Endothelial cell of umbilical vein (primary cell): ENCODE data around the gene PDE4C. TPM values are rescaled to one million over a fixed set of nuclear protein-coding genes. Genes with fewer than 3 reads are reported as not detected.

Experiments used
- BruUV-seq: library from RNA; stranded (reverse); fragments of 400-500 nt; replicated peaks from 2 replicates; lab custom pipeline; 2021; lab: Mats Ljungman, UMichigan
- CTCF ChIA-PET: fragments of 300-600, 350-600 bp; sonication (Branson Sonifier 250); formaldehyde crosslinking; loops from one replicate; lab custom pipeline; 2021; ENCODE audit warnings: antibody characterized with exemption, inconsistent platforms; lab: Charles Lee
- POLR2A ChIA-PET: fragments of 300-600, 350-600 bp; sonication (Branson Sonifier 250); formaldehyde crosslinking; loops from one replicate; lab custom pipeline; 2021; ENCODE audit warnings: antibody characterized with exemption, inconsistent platforms; lab: Charles Lee
- DNase-seq: peaks from one replicate; pipeline ENCODE4 v3.0.0-alpha.2; 2011; ENCODE audit warnings: low read depth, low spot score
- FAIRE-seq: peaks from 2 replicates; lab custom pipeline; 2011; peaks lifted over from hg19 to GRCh38; lab: Jason Lieb, UNC
- H2AFZ ChIP-seq: 2 replicates; pipeline ENCODE4 v1.6.0; 2012; ENCODE audit warnings: low read depth, low read length, control low read depth, inconsistent platforms
- H3K27ac ChIP-seq: 2 replicates; pipeline ENCODE4 v1.5.1; 2011; ENCODE audit warnings: low read depth, mild to moderate bottlenecking, control low read depth, low read length, moderate library complexity; ENCODE audit not compliant: insufficient read depth
- H3K27me3 ChIP-seq, 2 experiments: 2 replicates each; pipeline versions ENCODE4 v1.6.0 to v1.6.1; 2011; ENCODE audit warnings: low read length in 2 of 2, mixed read lengths in 1 of 2; ENCODE audit not compliant: control insufficient read depth in 2 of 2, insufficient read depth in 2 of 2
- H3K36me3 ChIP-seq, 2 experiments: 2 replicates in 1 of 2; 3 replicates in 1 of 2; pipeline ENCODE4 v1.5.1; 2011; ENCODE audit warnings: low read length in 2 of 2, mild to moderate bottlenecking in 1 of 2, moderate library complexity in 1 of 2; ENCODE audit not compliant: control insufficient read depth in 2 of 2, insufficient read depth in 2 of 2; ENCODE audit errors: extremely low read depth in 1 of 2
- H3K4me1 ChIP-seq: 3 replicates; pipeline ENCODE4 v1.5.1; 2011; ENCODE audit warnings: mild to moderate bottlenecking, low read length; ENCODE audit not compliant: control insufficient read depth, insufficient read depth; ENCODE audit errors: extremely low read depth
- H3K4me2 ChIP-seq: 2 replicates; pipeline ENCODE4 v1.6.1; 2011; ENCODE audit warnings: low read length, control low read depth, mixed read lengths; ENCODE audit not compliant: insufficient read depth
- H3K4me3 ChIP-seq, 3 experiments: fragments of 200-600 bp in 1 of 3; sonication (generic), shearing (Covaris generic) in 1 of 3; replicated peaks in 1 of 3; 2 replicates each; pipeline ENCODE4 v1.5.1; 2011 to 2016; ENCODE audit warnings: control low read depth in 3 of 3, low read length in 3 of 3, mild to moderate bottlenecking in 2 of 3, inconsistent platforms in 1 of 3, low read depth in 1 of 3, moderate library complexity in 1 of 3; ENCODE audit not compliant: insufficient read depth in 1 of 3
- H3K79me2 ChIP-seq: 2 replicates; pipeline ENCODE4 v1.6.0; 2012; ENCODE audit warnings: low read length, inconsistent platforms; ENCODE audit not compliant: control insufficient read depth, insufficient read depth
- H3K9ac ChIP-seq: replicated peaks from 2 replicates; pipeline ENCODE3; 2011; ENCODE audit warnings: low read length, control low read depth; ENCODE audit not compliant: insufficient read depth; ENCODE audit errors: extremely low read depth
- H3K9me1 ChIP-seq: replicated peaks from 3 replicates; pipeline ENCODE4 v1.6.0; 2011; ENCODE audit warnings: mild to moderate bottlenecking, low read length; ENCODE audit not compliant: control insufficient read depth, insufficient read depth; ENCODE audit errors: extremely low read depth
- H3K9me3 ChIP-seq: replicated peaks from 2 replicates; pipeline ENCODE4 v1.5.1; 2012; ENCODE audit warnings: low read length, inconsistent platforms; ENCODE audit not compliant: control insufficient read depth, insufficient read depth
- H4K20me1 ChIP-seq: replicated peaks from 2 replicates; pipeline ENCODE3; 2011; ENCODE audit warnings: mild to moderate bottlenecking, low read length; ENCODE audit not compliant: control insufficient read depth, insufficient read depth; ENCODE audit errors: extremely low read depth
- CTCF ChIP-seq, 2 donors: IDR thresholded peaks; 1 replicate in 1 of 2; 2 replicates in 1 of 2; pipeline ENCODE4 v1.5.1; 2011; ENCODE audit warnings: low read length in 2 of 2, mild to moderate bottlenecking in 2 of 2, moderate library complexity in 2 of 2, control low read depth in 1 of 2, inconsistent platforms in 1 of 2, low read depth in 1 of 2; ENCODE audit not compliant: insufficient read depth in 1 of 2; ENCODE audit errors: extremely low read depth in 1 of 2
- EZH2 ChIP-seq: IDR thresholded peaks from 2 replicates; pipeline ENCODE4 v1.6.1; 2012; ENCODE audit warnings: borderline replicate concordance, low read depth, mild to moderate bottlenecking, moderate library complexity, low read length, inconsistent platforms; ENCODE audit not compliant: severe bottlenecking
- FOS ChIP-seq: IDR thresholded peaks from 2 replicates; pipeline ENCODE4 v1.6.1; 2011; ENCODE audit warnings: mild to moderate bottlenecking, low read length, moderate library complexity, borderline replicate concordance; ENCODE audit not compliant: insufficient read depth
- GATA2 ChIP-seq: IDR thresholded peaks from 2 replicates; pipeline ENCODE4 v1.7.0; 2011; ENCODE audit warnings: low read depth, mild to moderate bottlenecking, moderate library complexity, mixed read lengths, low read length; ENCODE audit not compliant: insufficient read length, insufficient read depth
- JUN ChIP-seq: IDR thresholded peaks from 2 replicates; pipeline ENCODE4 v1.6.1; 2011; ENCODE audit warnings: borderline replicate concordance, low read depth; ENCODE audit not compliant: insufficient read length, insufficient read depth
- MAX ChIP-seq: IDR thresholded peaks from 2 replicates; pipeline ENCODE4 v1.6.1; 2011; ENCODE audit not compliant: insufficient read depth, insufficient read length
- MYC ChIP-seq: IDR thresholded peaks from one replicate; pipeline ENCODE4 v1.6.1; 2011; ENCODE audit warnings: mild to moderate bottlenecking, low read depth, low read length
- POLR2A ChIP-seq: IDR thresholded peaks from 2 replicates; pipeline ENCODE4 v1.6.1; 2012; ENCODE audit warnings: low read depth, mild to moderate bottlenecking, control low read depth, low read length
- POLR2AphosphoS5 ChIP-seq: IDR thresholded peaks from 2 replicates; pipeline ENCODE4 v1.6.1; 2012; ENCODE audit warnings: low read depth, mild to moderate bottlenecking, control low read depth, low read length, moderate library complexity; ENCODE audit not compliant: insufficient read depth
- dilution Hi-C: fragments of 300-500 bp; cut with MboI; formaldehyde crosslinking; loops from one replicate; pipeline ENCODE4 v1.15.0; 2019; ENCODE audit warnings: low sequenced_read_pairs; ENCODE audit not compliant: extremely low pct_ligation_motif_present
- intact Hi-C: fragments of 100-400 bp; cut with micrococcal nuclease; formaldehyde crosslinking; loops from one replicate; pipeline ENCODE4 v1.10.0; 2022
- polyA plus RNA-seq, 4 experiments: library from polyadenylated mRNA; depleted of rRNA in 3 of 4; stranded (reverse) in 3 of 4; unstranded in 1 of 4; fragments of >200 nt; gene quantifications; 2 replicates each; pipeline versions ENCODE4 v1.2.1 to v1.2.3, GENCODE V29; 2011 to 2012; ENCODE audit warnings: missing spikeins in 1 of 4
- total RNA-seq: library from RNA; stranded (reverse); gene quantifications from 2 replicates; pipeline ENCODE4 v1.2.3, GENCODE V29; 2021

The PDE4C gene
- total and polyA plus RNA-seq, 2 donors (not counting 3 experiments of a cell fraction or from before 2014, with no cell fraction given), result 0.29 to 0.97 TPM

GRCh38 chr19:18230941-18231734, 4.9 kb upstream of the PDE4C start:
- no peak for DNase-seq
- no peaks in the 10 kb centered on the region for H3K36me3 ChIP-seq
- H3K27ac ChIP-seq, result no peak overlapping the region
- no peak for TF ChIP-seq POLR2AphosphoS5
- TF ChIP-seq JUN, result no peak
- TF ChIP-seq EZH2, result no peak
- TF ChIP-seq GATA2, result no peak
- TF ChIP-seq POLR2A, result no peak
- TF ChIP-seq CTCF (IDR thresholded peaks at IDR 0.05; ENCODE audit: extremely low read depth in 1 of 2, insufficient read depth in 1 of 2, low read depth in 1 of 2, low read length in 2 of 2), result no peak
- TF ChIP-seq FOS, result no peak
- TF ChIP-seq MAX, result no peak
- TF ChIP-seq MYC, result no peak
- CTCF ChIA-PET, result interaction anchor here (1.1 to 2.7 kb wide), 5 partner anchors 21 to 97 kb away, joined by 5 to 15 read pairs (median 7); no protein-coding TSS in a partner anchor
- H3K9me1 ChIP-seq, result no peaks in the 10 kb centered on the region
- H2AFZ ChIP-seq, result no peak overlapping the region
- no TSS peak for BruUV-seq
- dilution Hi-C loops (no loop called here), intact Hi-C loops (no loop called here)
- H4K20me1 ChIP-seq, result no peaks in the 10 kb centered on the region
- no peak overlapping the region for H3K9ac ChIP-seq
- no peak for FAIRE-seq
- POLR2A ChIA-PET, result interaction anchor here (0.5 kb wide), 1 partner anchor 48 kb away, joined by 6 read pairs; no protein-coding TSS in a partner anchor
- no peak overlapping the region for H3K4me3 ChIP-seq
- no peaks in the 10 kb centered on the region for H3K79me2 ChIP-seq
- no peaks in the 10 kb centered on the region for H3K9me3 ChIP-seq
- H3K27me3 ChIP-seq, result peaks cover 0 to 8% of the 10 kb centered on the region in 2 experiments
- H3K4me2 ChIP-seq, result no peak overlapping the region
- H3K4me1 ChIP-seq, result no peaks in the 10 kb centered on the region
